Measurements from ENCODE around the gene ZNF878.
"Not testable (repeated sequence)": the region's sequence is repeated elsewhere in the genome, so short reads cannot be mapped to it uniquely, and the experiment has no call there.

The ZNF878 gene

DNA sequence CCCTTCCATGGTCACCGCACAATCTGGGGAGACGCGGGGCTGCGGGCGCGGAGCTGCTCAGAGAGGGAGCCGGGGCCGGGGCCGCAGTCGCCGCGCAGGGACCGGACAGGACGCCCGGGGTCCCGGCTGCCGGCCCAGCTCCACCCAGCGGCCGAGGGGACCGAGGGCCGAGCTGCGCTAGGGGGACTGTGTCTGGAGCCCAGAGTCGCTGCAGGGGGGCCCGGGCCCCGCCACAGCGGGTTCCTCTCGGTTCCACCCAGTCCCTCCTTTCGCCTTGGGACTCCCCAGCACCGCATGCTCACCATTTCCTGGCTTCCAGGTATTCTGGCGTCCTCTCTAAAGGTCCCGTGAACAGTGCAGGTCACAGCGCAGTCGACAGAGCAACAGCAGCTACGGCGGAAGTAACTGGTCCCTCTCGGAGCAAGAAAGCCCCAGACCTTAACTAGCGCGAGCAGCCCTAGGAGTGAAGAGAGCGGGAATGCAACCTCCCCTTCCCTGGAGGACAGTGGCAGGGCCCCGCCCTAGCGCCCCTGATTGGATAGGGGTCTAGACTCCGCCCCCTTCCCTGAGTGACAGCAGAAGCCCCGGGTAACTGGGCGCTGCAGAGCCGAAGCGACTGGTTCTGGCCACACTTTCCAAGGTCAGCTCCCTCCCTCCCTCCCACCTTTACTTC is at the start of gene ZNF878:
TSS of gene ZNF878 (minus strand) at position 465 of the 673 bp plus-strand sequence. CDS start at position 305, 160 bp downstream.
- DNase-seq: peak; percentile 10 to 91 (median 76)

DNA sequence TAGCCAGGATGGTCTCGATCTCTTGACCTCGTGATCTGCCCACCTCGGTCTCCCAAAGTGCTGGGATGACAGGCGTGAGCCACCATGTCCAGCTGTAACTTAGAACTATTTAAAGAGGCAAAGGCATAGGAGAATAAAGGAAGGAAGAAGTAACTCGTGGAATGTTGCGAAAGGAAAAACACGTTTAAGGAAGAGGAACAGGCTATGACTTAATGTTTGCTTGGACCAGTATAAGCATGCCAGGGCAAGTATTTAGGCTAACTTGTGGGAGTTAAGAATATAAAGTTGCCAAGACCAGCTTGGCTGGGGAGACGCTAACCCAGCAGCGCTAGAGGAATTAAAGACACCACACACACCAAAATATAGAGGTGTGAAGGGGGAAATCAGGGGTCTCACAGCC is 45.3 kb upstream of the ZNF878 start:
- DNase-seq: no peak

DNA sequence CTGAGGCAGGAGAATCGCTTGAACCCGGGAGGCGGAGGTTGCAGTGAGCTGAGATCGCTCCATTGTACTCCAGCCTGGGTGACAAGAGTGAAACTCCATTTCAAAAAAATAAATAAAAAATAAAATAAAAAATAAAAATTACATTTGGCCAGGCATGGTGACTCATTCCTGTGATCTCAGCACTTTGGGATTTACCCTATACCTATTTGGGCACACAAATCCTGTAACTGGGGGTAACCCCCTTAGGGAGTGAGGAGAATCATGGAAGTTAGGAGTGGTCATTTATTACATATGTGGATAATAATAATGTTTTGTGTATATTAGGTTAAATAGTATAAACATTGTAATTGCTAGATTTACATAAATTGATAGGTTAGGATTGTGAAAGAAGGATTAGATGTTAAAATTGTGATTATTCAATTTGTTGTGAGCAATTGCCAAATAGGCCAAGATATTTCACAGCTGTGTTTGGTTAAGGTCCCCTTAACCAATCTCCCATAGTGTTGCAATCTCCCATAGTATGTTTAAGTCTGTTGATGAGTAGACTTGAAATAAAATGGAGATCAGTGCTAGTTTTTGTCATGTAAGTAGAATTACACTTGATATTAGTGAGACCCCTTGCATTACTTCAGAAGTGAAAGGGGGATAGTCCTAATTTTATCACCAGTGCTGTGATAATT is 42.5 kb upstream of the ZNF878 start:
- DNase-seq: no peak

DNA sequence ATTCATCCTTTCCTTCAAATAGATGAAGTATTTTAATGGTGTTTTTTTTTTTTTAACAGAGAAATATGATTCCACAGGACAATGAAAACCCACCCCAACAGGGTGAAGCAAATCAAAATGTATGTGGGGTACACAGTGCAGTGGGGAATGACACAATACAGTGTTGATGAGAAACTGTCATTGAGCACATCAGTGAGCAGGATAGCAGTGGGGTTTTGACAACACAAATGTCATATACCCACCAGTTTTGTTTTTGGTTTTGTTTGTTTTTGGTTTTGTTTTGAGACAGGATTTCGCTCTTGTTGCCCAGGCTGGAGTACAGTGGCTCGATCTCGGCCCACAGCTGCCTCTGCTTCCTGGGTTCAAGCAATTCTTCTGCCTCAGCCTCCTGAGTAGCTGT is 41.0 kb upstream of the ZNF878 start:
- no peak for DNase-seq

DNA sequence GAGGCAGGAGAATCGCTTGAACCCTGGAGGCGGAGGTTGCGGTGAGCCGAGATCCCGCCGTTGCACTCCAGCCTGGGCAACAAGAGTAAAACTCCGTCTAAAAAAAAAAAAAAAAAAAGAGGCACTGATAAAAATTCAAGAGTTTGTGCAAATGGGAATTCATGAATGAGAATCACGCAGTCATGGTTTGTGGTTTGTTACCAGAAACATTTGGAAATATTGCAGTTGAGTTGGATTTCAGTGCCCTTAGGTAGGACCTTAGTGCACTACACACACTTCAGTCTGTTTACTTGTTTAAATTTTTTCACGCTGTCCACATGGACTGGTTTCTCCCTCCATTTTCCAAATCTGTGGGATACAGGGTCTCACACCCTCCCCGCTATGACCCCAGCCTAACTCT is 40.2 kb upstream of the ZNF878 start:
- DNase-seq: no peak

DNA sequence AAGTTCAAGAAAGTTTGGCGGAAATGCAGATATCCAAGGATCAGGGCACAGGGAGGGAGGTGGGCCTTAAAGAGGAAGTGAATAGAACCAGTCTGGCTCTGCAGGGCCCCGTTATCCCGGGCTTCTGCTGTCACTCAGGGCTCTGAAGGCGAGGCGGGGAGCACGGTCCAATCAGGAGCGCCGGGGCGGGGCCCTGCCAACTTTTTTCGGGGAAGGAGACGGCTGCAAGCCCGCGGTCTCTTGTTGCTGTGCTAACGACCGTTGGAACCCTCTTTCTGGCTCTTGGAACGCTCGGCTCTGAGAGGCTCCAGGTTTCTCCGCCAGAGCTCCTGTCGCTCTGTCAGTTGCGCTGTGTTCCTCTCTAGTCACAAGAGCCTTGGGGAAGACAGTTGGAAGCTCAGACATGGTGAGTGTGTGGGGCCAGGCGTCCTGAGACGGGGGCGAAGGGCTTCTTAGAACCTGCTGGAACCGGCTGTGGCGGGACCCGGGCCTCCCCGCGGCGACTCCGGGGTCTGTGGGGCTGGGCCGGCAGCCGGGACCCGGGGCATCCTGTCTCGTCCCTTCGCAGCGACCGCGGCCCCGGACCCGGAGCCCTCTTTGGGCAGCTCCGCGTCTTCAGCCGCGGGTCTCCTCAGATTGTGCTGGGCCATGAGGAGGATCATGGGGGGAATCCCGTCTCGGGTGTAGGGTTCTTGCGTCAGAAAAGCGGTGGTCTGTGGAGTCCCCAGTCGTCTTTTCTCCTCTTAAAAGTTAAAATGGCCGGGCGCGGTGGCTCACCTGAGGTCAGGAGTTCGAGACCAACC is 39.5 kb upstream of the ZNF878 start:
- DNase-seq: peak in 13 of 14 donors; percentile 7 to 79 (median 57)

DNA sequence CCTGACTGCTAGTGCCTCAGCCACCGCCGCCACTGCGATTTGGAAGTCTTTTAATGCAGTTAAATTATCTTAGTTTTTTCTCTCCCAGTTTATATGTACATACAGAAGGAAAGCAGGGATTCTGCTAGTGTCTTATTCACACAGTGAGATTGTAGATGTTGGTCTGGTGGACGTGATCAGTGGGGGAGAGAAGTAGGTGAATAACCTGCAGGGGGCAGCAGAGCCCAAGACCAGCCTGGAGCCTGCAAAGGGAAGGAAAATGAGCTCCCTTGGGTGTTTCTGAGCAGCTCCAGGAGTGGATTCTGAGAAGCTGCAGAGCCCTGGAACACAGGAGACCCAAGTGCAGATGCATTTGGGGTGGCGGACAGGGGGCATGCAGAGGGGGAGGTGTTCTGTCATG is 38.0 kb upstream of the ZNF878 start:
- DNase-seq: peak in 11 of 14 donors; percentile 0 to 50 (median 22)

DNA sequence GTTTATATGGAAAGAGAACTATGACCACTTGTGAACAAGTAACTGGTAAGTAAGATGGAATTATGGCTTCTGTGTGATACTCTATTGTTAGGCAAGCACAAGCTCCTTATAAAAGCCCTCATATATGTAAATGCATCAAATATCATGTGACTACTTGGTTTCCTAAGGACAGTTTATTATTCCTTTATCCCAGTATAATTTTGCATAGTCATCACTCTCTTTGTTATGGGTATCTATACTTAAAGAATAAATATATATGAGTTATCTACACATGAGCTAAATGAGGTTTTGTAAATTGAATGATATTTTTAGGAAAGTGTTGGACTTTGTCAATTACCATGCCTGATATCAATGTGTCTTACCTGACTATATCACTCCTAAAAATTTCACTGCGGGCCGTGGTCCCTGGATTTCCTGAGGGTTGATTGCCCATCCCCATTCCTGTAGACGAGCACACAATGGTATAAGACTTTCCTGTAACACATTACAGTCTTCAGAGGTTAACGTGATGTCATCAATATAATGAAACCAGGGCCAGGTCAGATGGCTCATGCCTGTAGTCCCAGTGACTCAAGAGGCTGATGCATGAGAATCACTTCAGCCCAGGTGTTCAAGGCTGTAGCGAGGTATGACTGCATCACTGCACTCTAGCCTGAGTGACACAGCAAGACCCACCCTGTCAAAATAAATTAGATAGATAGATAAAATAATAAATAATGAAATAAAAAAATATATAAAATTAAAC is 32.5 kb upstream of the ZNF878 start:
- no peak for DNase-seq

DNA sequence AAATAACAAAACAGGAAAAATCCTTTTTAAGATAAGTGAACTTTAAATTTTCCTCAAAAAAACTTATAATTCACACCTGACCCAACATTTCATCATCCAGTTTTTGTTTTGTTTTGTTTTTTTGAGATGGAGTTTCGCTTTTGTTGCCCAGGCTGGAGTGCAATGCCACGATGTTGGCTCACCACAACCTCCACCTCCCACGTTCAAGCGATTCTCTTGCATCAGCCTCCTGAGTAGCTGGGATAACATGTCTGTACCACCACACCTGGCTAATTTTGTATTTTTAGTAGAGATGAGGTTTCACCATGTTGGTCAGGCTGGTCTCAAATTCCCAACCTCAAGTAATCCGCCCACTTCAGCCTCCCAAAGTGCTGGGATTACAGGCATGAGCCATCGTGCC is 30.6 kb upstream of the ZNF878 start:
- not testable (repeated sequence) for DNase-seq

DNA sequence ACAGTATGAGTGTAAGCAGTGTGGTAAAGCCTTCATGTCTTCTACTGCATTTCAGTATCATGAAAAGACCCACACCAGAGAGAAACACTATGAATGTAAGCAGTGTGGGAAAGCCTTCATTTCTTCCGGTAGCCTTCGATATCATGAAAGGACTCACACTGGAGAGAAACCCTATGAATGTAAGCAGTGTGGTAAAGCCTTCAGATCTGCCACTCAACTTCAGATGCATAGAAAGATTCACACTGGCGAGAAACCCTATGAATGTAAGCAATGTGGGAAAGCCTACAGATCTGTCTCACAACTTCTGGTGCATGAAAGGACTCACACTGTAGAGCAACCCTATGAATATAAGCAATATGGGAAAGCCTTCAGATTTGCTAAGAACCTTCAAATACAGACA is 24.6 kb upstream of the ZNF878 start:
- no peak for DNase-seq

DNA sequence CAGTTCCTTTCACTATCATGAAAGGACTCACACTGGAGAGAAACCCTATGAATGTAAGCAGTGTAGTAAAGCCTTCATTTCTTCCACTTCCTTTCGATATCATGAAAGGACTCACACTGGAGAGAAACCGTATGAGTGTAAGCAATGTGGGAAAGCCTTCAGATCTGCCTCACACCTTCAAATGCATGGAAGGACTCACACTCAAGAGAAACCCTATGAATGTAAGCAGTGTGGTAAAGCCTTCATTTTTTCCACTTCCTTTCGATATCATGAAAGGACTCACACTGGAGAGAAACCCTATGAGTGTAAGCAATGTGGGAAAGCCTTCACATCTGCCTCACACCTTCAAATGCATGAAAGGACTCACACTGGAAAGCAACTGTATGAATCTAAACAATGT is 23.6 kb upstream of the ZNF878 start:
- DNase-seq: not testable (repeated sequence)

DNA sequence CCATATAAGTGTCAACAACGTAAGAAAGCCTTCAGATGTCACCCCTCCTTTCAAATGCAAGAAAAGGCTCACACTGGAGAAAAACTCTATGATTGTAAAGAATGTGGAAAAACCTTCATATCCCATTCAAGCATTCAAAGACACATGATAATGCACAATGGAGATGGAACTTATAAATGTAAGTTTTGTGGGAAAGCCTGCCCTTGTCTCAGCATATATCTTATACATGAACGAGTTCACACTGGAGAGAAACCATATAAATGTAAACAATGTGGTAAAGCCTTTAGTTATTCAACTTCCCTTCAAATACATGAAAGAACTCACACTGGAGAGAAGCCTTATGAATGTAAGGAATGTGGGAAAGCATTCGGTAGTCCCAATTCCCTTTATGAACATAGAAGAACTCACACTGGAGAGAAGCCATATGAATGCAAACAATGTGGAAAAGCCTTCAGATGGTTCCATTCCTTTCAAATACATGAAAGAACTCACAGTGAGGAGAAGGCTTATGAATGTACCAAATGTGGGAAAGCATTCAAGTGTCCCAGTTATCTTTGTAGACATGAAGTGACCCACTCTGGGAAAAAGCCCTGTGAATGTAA is 22.9 kb upstream of the ZNF878 start:
- no peak for DNase-seq

DNA sequence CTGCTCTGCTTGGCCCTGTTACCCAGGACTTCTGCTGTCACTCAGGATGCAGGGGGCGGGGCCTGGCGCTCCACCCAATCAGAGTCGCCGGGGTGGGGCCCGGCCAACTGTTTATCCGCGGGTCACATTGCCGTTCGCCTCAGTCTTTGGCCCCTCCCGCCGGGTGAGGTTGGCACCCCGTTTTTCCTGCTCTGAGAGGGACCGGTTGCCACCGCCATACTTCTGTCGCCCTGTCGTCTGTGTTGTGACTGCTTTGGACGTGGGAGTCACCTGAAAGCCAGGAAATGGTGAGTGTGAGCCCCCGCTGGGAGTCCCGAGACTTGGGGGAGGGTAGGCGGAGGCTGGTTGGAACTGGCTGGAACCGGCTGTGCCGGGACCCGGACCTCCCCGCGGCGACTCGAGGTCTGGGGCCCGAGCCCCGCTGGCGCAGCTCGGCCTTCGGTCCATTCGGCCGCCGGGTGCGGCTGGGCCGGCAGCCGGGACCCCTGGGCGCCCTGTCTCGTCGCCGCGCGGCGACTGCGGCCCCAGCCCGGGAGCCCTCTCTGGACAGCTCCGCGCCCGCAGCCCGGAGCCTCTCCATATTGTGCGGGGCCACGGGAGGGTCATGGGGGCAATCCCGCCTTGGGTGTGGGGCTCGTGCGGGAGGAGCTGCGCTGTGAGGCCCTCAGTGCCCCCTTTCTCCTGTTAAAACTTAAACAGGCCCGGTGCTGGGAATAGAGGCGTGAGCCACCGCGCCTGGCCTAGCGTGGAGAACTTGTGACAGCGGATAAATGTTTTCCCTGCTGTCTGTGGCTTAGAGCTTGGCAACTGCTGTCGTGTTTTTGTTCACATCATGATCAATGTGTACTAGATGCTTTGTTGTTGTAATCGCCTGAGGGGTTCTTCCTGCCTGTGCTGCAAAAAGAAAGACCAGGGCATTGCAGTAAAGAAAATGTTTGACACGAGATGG is 12.1 kb upstream of the ZNF878 start, which contains the start of gene ZNF844:
TSS of gene ZNF844 (plus strand) at position 142 of the 949 bp plus-strand sequence. CDS start at position 285, 143 bp downstream.
- DNase-seq: peak; percentile 38 to 97 (median 95)

DNA sequence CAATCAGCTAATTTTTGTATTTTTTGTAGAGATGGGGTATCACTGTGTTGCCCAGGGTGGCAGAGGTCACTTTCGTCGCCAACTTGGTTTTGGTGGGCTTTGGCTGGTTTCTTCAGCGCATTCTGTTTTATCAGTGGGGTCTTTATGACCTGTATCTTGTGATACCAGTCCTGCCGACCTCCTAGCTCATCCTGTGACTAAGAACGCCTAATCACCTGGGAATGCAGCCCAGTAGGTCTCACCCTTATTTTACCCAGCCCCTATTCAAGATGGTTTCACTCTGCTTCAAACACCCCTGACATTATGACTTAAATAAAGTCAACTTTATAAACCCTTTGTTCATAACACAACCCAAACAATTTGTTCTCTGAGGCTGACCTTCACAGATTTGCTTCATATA is 3.0 kb upstream of the ZNF878 start:
- DNase-seq: no peak

DNA sequence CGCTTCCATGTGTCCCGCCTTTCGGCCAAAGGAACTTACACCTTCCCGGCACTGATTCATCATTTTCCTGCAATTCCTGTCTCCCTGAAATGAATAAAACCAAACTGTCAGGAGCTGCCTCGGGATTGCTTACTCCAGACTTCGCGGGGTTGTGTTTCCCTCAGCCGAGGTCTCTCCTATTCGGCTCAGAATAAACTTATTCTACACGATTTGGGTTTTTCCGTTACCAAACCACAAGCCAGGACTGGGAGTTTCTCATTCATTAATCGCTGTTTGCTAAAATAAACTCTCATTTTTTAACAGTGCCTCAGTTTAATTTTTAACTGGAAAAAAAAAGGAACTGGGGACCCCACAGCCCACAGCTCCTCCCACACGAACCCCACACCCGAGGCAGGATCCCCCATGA is 667 bp downstream of the ZNF878 start:
- peak in 1 of 14 donors; percentile 8 for DNase-seq

DNA sequence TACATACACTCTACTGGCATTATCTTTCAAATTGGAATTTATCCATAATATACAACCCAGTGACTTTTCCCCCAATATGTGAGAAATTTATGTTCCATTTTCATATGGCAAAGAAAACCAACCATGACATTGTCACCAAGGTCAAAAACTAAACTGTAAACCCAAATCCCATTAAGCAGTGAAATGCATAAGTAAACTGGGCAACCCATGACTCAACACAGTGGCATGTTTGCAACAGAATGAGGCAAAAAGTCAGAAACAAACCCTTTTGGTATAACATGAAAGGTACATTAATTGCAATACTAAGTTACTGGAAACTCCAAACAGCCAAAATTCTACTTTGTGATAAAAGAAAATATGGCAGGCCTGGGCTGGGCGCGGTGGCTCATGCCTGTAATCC is 4.9 kb downstream of the ZNF878 start:
- no peak for DNase-seq

DNA sequence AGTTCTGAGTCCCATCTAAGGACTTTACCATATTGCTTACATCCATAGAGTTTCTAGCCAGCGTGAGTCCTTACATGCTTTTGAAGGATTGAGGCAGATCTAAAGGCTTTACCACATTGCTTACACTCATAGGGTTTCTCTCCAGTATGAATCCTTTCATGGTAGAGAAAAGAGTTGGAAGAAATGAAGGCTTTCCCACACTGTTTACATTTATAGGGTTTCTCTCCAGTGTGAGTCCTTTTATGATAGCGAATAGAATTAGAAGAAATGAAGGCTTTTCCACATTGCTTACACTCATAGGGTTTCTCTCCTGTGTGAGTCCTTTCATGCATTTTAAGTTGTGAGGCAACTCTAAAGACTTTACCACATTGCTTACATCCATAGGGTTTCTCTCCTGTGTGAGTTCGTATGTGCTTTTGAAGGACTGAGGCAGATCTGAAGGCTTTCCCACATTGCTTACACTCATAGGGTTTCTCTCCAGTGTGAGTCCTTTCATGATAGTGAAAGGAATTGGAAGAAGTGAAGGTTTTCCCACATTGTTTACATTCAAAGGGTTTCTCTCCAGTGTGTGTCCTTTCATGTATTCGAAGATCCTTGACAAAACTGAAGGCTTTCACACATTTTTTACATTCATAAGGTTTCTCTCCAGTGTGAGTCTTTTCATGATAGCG is 8.9 kb downstream of the ZNF878 start:
- no peak for DNase-seq

DNA sequence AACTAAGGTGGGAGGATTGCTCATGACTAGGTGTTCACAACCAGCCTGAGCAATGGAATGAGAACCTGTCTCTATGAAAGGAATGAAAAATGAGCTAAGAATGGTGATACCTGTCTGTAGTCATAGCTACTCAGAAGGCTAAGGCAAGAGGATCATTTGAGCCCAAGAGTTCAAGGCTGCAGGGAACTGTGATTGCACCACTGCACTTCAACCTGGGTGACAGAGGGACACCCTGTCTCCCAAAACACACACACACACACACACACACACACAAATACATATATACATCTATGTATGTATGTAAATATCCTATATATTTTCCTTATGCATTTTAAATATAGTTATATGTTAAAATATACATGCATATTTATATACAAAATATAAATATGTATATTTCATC is 9.9 kb downstream of the ZNF878 start:
- no peak for DNase-seq

DNA sequence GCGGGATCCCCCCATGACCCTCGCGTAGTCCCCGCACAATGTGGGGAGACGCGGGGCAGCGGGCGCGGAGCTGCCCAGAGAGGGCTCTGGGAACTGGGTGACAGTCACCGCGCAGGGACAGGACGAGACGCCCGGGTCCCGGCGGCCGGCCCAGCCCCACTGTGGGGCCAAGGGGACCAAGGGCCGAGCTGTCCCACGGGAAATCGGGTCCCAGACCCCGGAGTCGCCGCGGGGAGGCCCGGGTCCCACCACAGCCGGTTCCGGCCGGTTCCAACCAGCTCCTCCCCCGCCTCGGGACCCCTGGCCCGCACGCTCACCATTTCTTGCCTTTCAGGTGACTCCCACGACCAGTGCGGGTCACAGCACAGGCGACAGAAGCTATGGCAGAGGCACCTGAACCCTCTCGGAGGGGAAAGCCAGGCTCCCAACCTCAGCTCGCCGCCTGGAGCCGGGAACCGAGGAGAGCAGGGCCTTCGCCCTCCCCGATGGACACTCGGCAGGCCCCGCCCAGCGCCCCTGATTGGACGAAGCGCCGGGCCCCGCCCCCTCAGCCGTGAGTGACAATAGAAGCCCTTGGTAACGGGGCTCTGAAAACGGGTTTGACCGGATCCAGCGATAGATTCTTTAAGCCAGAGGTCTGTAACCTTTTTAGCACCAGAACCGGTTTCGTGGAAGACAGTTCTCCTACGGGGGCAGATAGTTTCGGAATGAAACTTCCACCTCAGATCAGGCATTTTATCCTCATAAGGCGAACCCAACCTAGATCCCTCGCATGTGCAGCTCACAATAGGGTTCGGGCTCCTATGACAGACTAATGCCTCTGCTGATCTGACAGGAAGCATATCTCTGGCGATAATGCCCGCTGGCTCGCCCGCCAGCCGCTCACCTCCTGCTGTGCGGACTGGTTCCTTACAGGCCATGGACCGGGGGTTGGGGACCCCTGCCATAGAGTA is 17.3 kb downstream of the ZNF878 start, which contains the start of gene ZNF433:
TSS of gene ZNF433 (minus strand) at position 460 of the 953 bp plus-strand sequence. CDS start at position 320, 140 bp downstream.
- DNase-seq: peak; percentile 27 to 92 (median 86)

Measured in C1 segment of cervical spinal cord (tissue), 14 donors.